Fibroblast of pulmonary artery (primary cell): ENCODE measurements around the gene NAT14.

Experiments
- DNase-seq: peaks from one replicate; pipeline ENCODE4 v3.0.0-alpha.2; 2010; ENCODE audit warnings: low read depth
- H3K4me3 ChIP-seq: replicated peaks from 2 replicates; pipeline ENCODE4 v1.5.1; 2011; ENCODE audit warnings: low read depth, mild to moderate bottlenecking, control low read depth, low read length, moderate library complexity
- TF ChIP-seq, protein P1 (sequence below): IDR thresholded peaks from 2 replicates; pipeline ENCODE4 v1.5.1; 2011; ENCODE audit warnings: mild to moderate bottlenecking, control low read depth, low read length, inconsistent platforms; ENCODE audit errors: missing control alignments

Gene NAT14

DNA sequence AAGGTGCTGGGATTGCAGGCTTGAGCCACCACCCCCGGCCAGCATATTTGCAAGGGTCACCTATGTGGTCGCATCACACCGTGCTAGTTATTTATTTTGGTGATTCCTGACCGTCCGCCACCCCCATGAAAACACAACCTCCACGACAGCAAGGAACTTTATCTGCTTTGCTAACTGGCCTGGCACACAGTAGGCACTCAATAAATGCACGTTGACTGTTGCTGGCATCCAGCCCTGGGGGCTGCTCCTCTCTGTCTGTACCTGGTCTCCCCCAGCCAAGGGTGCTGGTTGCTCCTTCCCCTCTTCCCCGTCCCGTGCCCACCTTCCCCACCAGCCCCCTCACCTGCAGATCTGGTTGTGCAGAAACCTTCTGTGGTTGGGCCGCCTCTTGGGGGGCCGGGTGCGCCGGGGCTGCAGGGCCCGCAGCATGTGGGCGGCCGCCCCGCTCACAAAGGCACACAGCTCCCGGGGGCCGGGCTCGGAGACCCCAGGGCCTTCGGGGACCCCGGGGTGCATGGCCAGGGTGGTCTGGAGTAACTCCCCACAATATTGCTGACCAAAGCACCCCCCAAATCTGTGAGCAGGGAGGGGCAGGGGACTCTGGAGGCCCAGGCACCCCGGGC lies 20.8 kb upstream of the NAT14 start:
- no peak overlapping the region for H3K4me3 ChIP-seq

DNA sequence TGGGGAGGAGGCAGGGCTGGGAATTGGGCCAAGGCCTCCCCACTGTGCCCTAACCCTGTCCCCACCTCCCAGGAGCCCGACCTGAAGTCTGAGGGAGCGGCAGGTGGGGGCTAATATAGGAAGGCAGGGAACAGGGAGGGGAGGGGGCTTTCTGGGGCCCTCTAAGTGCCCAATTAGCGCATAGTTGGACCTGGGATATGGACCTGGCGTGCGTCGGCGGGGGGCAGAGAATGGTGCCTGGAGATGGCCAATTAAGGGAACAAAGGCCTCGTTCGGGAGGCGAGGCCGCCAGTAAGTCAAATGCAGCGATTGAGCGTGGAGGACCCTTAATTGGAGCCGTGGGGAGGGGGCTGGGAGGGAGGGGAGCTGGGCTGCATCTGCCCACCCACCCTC lies 20.3 kb upstream of the NAT14 start, which contains the start of gene C19orf85:
Gene C19orf85 (minus strand): TSS at position 90 of the 393 bp plus-strand sequence. CDS start 197 bp downstream, outside the sequence.
- TF ChIP-seq, protein P1, sequence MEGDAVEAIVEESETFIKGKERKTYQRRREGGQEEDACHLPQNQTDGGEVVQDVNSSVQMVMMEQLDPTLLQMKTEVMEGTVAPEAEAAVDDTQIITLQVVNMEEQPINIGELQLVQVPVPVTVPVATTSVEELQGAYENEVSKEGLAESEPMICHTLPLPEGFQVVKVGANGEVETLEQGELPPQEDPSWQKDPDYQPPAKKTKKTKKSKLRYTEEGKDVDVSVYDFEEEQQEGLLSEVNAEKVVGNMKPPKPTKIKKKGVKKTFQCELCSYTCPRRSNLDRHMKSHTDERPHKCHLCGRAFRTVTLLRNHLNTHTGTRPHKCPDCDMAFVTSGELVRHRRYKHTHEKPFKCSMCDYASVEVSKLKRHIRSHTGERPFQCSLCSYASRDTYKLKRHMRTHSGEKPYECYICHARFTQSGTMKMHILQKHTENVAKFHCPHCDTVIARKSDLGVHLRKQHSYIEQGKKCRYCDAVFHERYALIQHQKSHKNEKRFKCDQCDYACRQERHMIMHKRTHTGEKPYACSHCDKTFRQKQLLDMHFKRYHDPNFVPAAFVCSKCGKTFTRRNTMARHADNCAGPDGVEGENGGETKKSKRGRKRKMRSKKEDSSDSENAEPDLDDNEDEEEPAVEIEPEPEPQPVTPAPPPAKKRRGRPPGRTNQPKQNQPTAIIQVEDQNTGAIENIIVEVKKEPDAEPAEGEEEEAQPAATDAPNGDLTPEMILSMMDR = no peak
- DNase-seq = no peak
- H3K4me3 ChIP-seq = no peak within 1 kb of the TSS

More for the DNA sequence above, 20.8 kb upstream of the NAT14 start:
- no peak for DNase-seq
- TF ChIP-seq, protein P1 = no peak

DNA sequence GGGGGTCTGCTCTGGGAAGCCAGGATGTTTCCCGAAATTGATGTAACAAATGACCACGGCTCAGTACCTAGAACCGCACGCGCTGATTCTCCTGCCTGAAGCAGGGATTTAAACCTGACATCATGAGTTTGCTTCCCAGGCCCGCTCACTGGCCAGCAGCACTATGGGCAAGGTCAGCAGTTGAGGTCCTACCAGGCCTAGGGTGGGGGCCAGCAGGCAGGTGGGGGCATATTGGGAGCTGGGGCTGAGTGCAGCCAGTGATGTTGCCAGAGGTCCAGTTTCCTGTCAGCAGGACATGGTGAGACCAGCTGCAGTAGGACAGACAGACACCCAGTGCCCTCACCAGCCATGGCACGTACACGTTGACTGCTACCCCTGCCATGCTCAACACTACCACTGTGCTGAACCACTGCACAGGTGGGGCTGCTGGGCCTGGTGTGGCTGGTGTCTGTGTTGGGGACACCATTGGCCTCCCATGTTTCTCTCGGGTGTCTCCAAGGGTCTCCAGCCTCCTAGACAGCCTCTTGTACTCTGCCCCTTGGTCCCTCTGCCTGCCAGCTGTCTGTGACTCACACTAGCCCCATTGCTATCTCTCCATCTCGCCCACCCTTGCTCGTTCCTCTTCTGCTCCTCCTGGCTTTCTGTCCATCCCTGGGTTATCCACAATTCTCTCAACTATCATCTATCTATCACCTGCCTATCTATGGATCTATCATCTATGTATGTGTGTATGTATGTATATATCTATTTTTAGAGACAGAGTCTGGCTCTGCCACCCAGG lies 19.3 kb upstream of the NAT14 start:
- TF ChIP-seq, protein P1 = no peak
- no peak overlapping the region for H3K4me3 ChIP-seq
- no peak for DNase-seq

DNA sequence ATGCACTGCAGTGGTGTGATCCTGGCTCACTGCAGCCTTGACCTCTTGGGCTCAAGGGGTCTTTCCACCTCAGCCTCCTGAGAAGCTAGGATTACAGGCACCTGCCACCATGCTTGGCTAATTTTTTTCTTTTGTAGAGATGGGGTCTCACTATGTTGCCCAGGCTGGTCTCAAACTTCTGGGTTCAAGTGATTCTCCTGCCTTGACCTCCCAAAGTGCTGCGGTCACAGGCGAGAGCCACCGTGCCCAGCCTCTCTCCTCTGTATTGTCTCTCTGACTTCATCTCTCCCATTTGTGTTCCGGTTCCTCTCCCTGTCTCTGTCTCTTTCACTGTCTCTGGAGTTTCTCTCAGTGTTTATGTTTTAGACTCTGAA lies 18.8 kb upstream of the NAT14 start:
- no peak overlapping the region for H3K4me3 ChIP-seq
- TF ChIP-seq, protein P1 = no peak
- no peak for DNase-seq

DNA sequence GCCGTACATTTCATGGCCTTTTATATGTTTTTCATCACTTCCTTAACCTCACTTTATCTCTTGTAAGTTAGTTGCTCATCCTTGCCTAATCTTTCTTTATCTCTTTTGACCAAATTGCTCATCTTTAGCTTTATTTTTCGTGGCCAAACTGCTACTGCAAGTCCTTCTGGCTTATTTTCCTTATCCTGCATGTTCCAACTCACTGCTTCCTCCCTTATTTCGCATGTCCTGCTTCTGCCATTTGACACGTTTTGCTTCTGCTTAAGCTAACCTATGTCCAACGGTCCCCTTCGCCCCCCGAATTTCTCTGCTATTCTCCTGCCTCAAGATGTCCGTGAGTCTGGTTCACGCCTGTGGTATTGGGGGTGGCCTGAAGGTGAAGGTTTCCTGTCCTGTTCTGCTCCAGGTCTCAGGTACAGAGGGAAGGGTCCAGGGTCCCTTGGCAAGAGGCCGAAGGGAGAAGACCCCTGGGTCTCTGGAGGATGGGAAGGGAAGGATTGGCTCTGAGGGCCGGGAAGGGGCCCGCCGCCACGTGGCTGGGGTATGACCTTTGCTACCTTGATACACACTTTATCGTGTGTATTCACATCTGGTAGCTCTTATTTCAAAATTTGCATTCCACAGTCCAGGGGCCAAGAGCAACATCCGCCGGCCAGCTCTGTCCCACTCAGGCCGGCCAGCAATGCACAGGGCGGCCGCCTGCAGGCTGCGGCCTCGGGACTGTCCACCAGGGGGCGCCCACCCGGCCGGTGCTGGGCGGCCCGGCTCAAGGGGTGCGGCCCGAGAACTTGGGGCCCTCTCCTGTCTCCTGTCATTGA lies 17.5 kb upstream of the NAT14 start:
- no peak overlapping the region for H3K4me3 ChIP-seq
- TF ChIP-seq, protein P1 = peak; percentile 54
- DNase-seq = peak; percentile 82

DNA sequence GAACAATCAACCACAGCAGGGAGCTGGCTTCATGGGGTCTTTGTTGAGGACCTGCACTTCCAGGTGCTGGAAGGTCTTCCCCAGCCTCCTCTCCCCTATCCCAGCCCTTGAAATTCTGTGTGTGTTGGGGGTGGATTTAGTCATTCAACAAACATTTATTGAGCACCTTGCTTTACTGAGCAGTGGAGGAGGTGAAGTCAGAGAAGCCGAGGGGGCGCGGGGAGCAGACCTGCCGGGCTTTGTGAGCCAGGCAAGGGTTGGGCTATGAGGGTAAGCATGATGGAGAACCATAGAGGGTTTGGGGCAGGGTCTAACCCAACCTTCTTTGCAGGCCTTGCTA lies 17.0 kb upstream of the NAT14 start:
- no peak overlapping the region for H3K4me3 ChIP-seq
- DNase-seq = no peak
- TF ChIP-seq, protein P1 = no peak
